ENCODE measurements around the gene APLP1. TPM values are rescaled to one million over a fixed set of nuclear protein-coding genes. Genes with fewer than 3 reads are reported as not detected.

APLP1 gene
- total and polyA plus RNA-seq, 2 experiments from 2014 or later, result 30.2 to 36.0 TPM

- Histone ChIP-seq H3K4me1 (ENCODE audit: insufficient read depth) (peaks cover 12% of the 10 kb centered on the region), H4K20me1 (replicated peaks; ENCODE audit: insufficient read depth) (peaks cover 2% of the 10 kb centered on the region; the same call in 1 of the 2 replicates), H3K4me2 (peak overlapping the region; percentile 83), H3K79me2 (replicated peaks; ENCODE audit: insufficient read depth) (no peaks in the 10 kb centered on the region), H3K27ac (ENCODE audit: low read depth) (no peak overlapping the region), H3K9me2 (ENCODE audit: insufficient read depth) (peaks cover 12% of the 10 kb centered on the region), H3F3A (replicated peaks; ENCODE audit: low read depth) (0 out of 2 replicates have a peak, but pooled peaks cover 3% of the 10 kb centered on the region), H2AFZ (0 out of 2 replicates have a peak overlapping the region, but pooled peaks have one; percentile 89), H3K27me3 (ENCODE audit: insufficient read depth) (peaks cover 34% of the 10 kb centered on the region), H3K4me3 (peak overlapping the region; percentile 70), H3K36me3 (ENCODE audit: insufficient read depth) (no peaks in the 10 kb centered on the region)
- TF ChIP-seq ZNF331 (CRISPR knock-in tag; IDR thresholded peaks at IDR 0.05; ENCODE audit: low read depth) (no peak), ZNF114 (CRISPR knock-in tag; IDR thresholded peaks at IDR 0.05) (no peak), CREB1 (CRISPR knock-in tag; IDR thresholded peaks at IDR 0.05; ENCODE audit: low read depth) (no peak), ETS1 (IDR thresholded peaks at IDR 0.05) (no peak), CTCF (conservative IDR thresholded peaks at IDR 0.05; ENCODE audit: low read depth in 2 of 2) (no peak), EZH2 (IDR thresholded peaks at IDR 0.05; ENCODE audit: low read depth, unreplicated experiment) (no peak), NANOG (IDR thresholded peaks at IDR 0.05; ENCODE audit: borderline replicate concordance) (no peak), JUNB (IDR thresholded peaks at IDR 0.05; ENCODE audit: unreplicated experiment) (no peak), EZH2phosphoT487 (IDR thresholded peaks at IDR 0.05; ENCODE audit: unreplicated experiment) (no peak)
- Mint-ChIP-seq H3K27me3 (ENCODE audit: insufficient read depth, low read depth, poor library complexity) (peaks cover 44% of the 10 kb centered on the region), H3K36me3 (ENCODE audit: low read depth) (no peaks in the 10 kb centered on the region; the same call in 2 of the 3 replicates), H3K4me1 (peaks cover 19% of the 10 kb centered on the region), H3K27ac (no peak overlapping the region), H3K4me3 (peak overlapping the region; percentile 76), H3K9me3 (peaks cover 3% of the 10 kb centered on the region; the same call in 2 of the 3 replicates)
- no peak for ATAC-seq
- DNase-seq (ENCODE audit: low spot score), result no peak
Measured at GRCh38 chr19:35844482-35845214, 23.7 kb upstream of the APLP1 start.

GRCh38 chr19:35845215-35846037 lies 22.9 kb upstream of the APLP1 start:
- no peak overlapping the region for H3K27ac Mint-ChIP-seq
- 0 out of 2 replicates have a peak, but pooled peaks cover 3% of the 10 kb centered on the region for H3F3A ChIP-seq (replicated peaks; ENCODE audit: low read depth)
- no peak for TF ChIP-seq REST (IDR thresholded peaks at IDR 0.05; ENCODE audit: unreplicated experiment)
- TF ChIP-seq ZNF114 (CRISPR knock-in tag; IDR thresholded peaks at IDR 0.05), result no peak
- TF ChIP-seq CTCF (conservative IDR thresholded peaks at IDR 0.05; ENCODE audit: low read depth in 2 of 2), result no peak
- no peak for TF ChIP-seq ETS1 (IDR thresholded peaks at IDR 0.05)
- TF ChIP-seq STAT1 (IDR thresholded peaks at IDR 0.05; ENCODE audit: unreplicated experiment), result no peak
- no peak for TF ChIP-seq CREB1 (CRISPR knock-in tag; IDR thresholded peaks at IDR 0.05; ENCODE audit: low read depth)

More at GRCh38 chr19:35845215-35846037, 22.9 kb upstream of the APLP1 start:
- H3K27me3 ChIP-seq (ENCODE audit: insufficient read depth), result peaks cover 34% of the 10 kb centered on the region
- ATAC-seq (peak; percentile 58), DNase-seq (ENCODE audit: low spot score) (peak; percentile 80)
- peaks cover 3% of the 10 kb centered on the region; the same call in 2 of the 3 replicates for H3K9me3 Mint-ChIP-seq
- H3K4me1 Mint-ChIP-seq, result peaks cover 19% of the 10 kb centered on the region
- no peaks in the 10 kb centered on the region for H3K36me3 ChIP-seq (ENCODE audit: insufficient read depth)
- H4K20me1 ChIP-seq (replicated peaks; ENCODE audit: insufficient read depth), result peaks cover 2% of the 10 kb centered on the region; the same call in 1 of the 2 replicates
- no peaks in the 10 kb centered on the region for H3K79me2 ChIP-seq (replicated peaks; ENCODE audit: insufficient read depth)
- H3K27me3 Mint-ChIP-seq (ENCODE audit: insufficient read depth, low read depth, poor library complexity), result peaks cover 48% of the 10 kb centered on the region
- H3K4me2 ChIP-seq, result peak overlapping the region; percentile 83
- H3K4me1 ChIP-seq (ENCODE audit: insufficient read depth), result peaks cover 12% of the 10 kb centered on the region
- no peaks in the 10 kb centered on the region; the same call in 2 of the 3 replicates for H3K36me3 Mint-ChIP-seq (ENCODE audit: low read depth)
- H3K4me3 ChIP-seq, result peak overlapping the region; percentile 70
- H3K27ac ChIP-seq (ENCODE audit: low read depth), result no peak overlapping the region
- H2AFZ ChIP-seq, result peak overlapping the region; percentile 19
- H3K9me2 ChIP-seq (ENCODE audit: insufficient read depth), result peaks cover 12% of the 10 kb centered on the region
- peak overlapping the region; percentile 76 for H3K4me3 Mint-ChIP-seq

All from GM23338 (cell line).